GOT3 (cell line): ENCODE results near the gene CMTR1.

Experiments
- DNase-seq: peaks from one replicate; lab custom pipeline; 2025; ENCODE audit warnings: mixed read lengths; lab: John Stamatoyannopoulos, UW

CMTR1 gene

GRCh38 chr6:37514321-37514771 lies 81.3 kb downstream of the CMTR1 start:
- DNase-seq: no peak

GRCh38 chr6:37514837-37515236 lies 81.8 kb downstream of the CMTR1 start:
- DNase-seq: no peak

- DNase-seq: no peak
Measured at GRCh38 chr6:37515712-37516075, 82.7 kb downstream of the CMTR1 start.

GRCh38 chr6:37516076-37516919 lies 83.3 kb downstream of the CMTR1 start:
- no peak for DNase-seq

GRCh38 chr6:37516920-37517405 lies 83.9 kb downstream of the CMTR1 start:
- DNase-seq: no peak

- DNase-seq: no peak
Measured at GRCh38 chr6:37517411-37517812, 84.4 kb downstream of the CMTR1 start.

- no peak for DNase-seq
Measured at GRCh38 chr6:37518116-37518515, 85.1 kb downstream of the CMTR1 start.

GRCh38 chr6:37519461-37519860 lies 86.4 kb downstream of the CMTR1 start:
- no peak for DNase-seq

- no peak for DNase-seq
Measured at GRCh38 chr6:37520926-37521325, 87.9 kb downstream of the CMTR1 start.

- no peak for DNase-seq
Measured at GRCh38 chr6:37521674-37522073, 88.7 kb downstream of the CMTR1 start.

GRCh38 chr6:37522836-37523235 lies 89.8 kb downstream of the CMTR1 start:
- DNase-seq: no peak

GRCh38 chr6:37523412-37523811 lies 90.4 kb downstream of the CMTR1 start:
- DNase-seq: no peak

GRCh38 chr6:37524025-37524969 lies 91.3 kb downstream of the CMTR1 start:
- DNase-seq: no peak

- no peak for DNase-seq
Measured at GRCh38 chr6:37524970-37525318, 91.9 kb downstream of the CMTR1 start.

- no peak for DNase-seq
Measured at GRCh38 chr6:37525460-37526357, 92.7 kb downstream of the CMTR1 start.

- DNase-seq: no peak
Measured at GRCh38 chr6:37528541-37528940, 95.5 kb downstream of the CMTR1 start.

- no peak for DNase-seq
Measured at GRCh38 chr6:37530297-37530696, 97.3 kb downstream of the CMTR1 start.

GRCh38 chr6:37531026-37531425 lies 98.0 kb downstream of the CMTR1 start:
- DNase-seq: no peak
